NCI-H2227 treated with DMSO at 0.1 percent for 48 hours (cell line): ENCODE measurements around the gene PROK1.

Experiments
- DNase-seq: peaks from one replicate; lab custom pipeline; 2025; lab: John Stamatoyannopoulos, UW

PROK1 gene

DNA sequence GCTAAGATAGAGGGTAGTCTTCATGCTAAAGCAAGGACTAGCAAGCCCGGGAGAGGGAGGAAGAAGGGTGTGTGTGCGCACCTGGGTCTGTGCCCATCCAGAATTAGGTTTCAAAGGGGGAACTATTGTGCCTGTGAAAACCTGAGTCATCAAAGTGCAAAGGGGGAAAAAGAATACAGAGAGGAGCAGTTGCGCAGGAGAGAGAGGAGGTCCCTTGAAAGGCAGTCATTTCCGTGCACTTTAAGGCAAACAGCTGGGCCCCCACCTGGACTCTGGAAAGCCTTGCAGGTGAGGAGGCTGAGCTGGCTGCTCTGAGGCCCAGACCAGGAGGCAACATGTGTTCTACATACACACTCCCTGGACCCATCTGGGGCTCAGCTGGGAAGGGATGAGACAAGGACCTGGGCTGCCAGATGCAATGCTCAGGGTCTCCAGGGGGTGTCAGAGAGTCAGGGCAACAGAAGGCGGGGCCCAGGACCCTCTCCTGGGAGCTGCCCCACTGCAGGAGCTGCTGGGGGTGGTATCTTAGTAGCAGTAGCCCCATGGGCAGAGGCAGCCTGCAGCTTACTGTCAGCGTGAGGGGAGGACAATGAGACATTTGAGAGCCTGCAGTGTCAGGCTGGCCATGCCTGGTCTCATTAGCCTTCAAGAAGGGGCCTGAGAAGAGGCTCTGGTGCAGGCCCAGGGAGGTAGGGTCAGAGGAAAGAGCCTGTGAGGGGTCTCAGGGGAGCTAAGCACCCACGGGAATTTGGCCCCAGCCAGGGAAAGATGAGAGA lies 14.3 kb downstream of the PROK1 start:
- DNase-seq = no peak

DNA sequence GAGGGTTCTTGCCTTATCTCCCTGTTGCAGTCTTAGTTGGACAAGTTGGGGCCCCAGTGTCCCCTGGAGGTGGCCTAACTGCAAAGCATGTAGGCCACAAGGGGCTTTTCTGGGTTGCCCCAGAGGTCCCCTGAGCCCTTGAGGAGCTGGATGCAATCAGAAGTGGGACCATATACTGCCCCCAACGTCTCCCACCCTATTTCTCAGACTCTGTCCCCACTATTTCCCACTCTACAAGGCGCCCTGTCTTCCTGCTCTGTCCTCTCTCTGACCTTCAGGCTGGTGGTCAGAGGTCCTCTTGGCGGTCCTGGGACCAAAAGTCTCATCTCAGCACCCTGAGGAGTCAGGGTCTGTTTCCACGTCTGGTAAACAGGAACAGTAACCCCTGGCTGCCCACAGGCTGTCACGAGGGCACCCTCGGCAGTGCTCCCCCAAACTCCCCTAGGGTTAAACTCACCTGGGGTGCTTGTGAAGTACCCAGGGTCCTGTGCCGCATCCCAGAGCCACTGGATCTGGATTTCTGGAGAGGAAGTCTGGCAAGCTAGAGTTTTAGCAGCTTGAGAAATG lies 14.9 kb downstream of the PROK1 start:
- DNase-seq = no peak

DNA sequence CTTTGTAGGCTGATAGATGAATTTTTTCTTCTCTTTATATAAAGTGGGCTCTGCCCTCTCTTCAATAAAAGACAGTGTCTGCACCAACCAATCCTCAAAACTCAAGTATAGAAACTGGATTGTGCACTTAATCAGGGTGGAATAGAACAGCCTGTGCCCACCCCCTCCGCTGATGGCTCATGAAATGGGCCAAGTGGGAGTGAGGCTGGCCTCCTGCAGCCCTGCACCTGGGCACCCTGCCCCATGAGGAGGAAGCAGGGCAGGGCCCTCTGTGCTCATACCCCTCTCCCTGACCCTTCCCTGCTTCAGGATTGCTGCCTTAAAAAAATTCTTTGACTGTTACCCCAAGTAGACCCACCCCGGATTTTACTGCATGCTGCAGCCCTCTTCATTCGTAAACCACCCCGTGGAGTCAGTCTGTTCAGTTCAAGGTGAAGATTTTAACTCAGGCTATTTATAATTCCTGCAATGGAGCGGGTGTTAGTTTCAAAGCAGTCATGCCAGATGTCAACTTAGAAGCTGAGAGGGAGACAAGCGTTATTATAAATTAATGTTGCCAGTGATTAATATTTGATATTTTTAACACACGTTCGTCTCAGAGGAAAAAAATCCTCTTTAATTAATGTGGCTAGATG lies 15.8 kb downstream of the PROK1 start:
- no peak for DNase-seq

DNA sequence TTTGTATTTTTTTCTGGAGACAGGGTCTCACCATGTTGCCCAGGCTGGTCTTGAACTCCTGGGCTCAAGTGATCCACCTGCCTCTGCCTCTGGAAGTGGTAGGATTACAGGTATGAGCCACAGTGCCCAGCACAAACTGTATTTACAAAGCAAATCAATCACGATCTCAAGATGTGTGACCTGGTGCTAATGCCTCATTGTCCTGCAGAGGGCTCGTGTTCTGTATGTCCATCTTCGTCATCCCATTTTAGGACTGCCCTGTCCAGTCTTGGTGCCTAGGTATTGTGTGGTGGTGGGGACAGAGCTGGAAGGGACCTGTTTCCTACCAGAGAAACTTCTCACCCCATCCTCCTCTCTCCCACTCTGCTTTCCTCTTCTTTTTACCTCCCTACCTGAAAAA lies 20.2 kb downstream of the PROK1 start:
- no peak for DNase-seq

DNA sequence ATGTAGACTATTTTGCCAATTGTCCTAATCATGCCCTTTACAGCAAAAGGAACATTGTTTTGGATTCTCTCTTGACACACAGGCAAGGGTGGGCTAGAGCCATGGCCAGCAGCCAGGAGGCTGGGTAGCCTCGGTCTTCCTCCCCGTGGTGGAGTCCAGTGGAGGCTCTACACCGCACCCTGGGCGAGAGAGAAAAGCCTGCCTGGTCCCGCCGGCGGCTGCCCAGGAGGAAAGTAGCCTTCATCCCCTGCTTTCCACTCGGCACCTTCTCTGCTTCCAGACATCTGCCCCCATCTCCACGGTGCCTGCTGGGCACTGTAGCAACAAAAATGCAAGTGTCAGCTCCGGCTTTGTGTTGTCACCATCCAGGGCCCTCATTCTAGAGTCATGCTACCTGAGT lies 21.6 kb downstream of the PROK1 start:
- no peak for DNase-seq

DNA sequence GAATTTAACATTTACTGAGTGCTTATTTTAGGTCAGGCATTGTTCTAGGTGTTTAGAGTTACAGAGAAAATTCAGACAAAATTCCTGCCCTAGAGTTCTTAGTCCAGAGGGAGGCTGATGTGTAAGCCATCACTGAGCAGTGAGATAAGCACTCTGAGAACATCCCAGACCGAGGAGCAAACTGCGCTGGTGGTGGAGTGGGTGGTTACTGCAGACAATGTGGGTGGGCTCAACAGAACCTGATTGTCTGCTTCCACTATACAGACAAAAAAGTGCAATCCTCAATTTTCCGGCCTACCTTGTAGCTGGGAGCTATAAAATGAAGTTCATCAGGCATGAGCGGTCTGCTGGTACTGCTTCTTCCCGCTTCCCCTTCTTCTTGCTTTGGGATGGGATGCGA lies 23.5 kb downstream of the PROK1 start:
- no peak for DNase-seq

DNA sequence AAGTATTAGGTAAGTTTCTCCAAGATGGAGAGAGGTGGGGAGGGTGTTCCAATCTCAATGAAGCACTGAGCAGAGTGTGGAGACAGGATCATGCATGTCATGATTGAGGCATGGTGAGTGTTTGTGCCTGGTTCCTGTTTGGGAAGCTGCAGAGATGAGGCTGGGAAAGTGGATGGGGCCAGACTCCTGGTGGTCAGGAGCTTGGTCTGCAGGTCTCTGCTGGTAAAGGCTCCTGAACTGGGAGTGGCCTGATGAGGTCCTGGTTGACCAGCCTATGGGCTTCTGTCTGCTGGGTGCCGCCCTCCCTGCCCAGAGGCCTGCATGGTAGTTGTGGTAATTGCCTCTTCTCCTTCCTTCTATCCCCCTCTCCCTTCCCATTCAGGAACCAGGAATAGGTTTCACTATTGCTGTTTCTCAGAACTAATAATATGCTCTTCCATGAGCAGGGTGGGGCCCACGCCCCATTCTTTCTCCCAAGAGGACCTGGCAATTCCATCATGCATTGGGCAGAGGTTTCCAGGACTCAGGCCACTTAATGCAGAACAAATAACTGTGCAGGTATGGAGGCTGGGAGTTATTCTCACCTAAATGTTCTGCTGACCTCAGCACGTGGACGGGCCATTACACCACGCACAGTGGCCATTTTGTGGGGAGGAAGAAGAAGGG lies 24.5 kb downstream of the PROK1 start:
- no peak for DNase-seq

DNA sequence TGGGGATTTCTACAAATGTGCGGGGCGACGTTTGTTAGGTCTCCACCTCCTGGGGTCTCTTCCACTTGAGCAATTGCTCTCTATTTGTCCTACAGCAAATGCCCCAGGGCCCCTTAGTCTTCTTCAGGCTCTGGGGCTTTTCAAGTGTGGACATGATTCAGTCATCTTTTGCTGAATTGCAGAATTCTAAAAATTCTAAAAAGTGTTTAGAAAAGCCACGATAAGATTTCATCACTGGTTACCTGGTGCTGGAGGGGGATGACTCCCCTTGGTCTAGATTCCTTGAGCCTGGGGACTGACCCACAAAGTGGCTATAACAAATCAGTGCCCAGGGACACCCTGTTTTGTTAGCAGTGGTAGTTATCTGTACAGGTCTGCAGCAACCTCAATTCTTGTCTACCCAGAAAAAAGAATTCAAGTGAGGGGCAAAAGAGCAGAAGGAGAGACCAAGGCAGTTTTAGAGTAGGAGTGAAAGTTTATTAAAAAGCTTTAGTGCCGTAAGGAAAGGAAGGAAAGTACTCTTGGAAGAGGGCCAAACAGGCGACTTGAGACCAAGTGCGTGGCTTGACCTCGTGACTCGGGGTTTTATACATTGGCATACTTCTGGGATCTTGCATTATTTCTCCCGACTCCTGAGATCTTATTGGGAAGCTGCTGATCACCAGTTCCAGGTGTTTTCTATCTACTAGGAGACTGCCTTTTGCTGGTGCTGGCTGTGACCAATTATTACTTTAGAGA lies 25.2 kb downstream of the PROK1 start:
- no peak for DNase-seq

DNA sequence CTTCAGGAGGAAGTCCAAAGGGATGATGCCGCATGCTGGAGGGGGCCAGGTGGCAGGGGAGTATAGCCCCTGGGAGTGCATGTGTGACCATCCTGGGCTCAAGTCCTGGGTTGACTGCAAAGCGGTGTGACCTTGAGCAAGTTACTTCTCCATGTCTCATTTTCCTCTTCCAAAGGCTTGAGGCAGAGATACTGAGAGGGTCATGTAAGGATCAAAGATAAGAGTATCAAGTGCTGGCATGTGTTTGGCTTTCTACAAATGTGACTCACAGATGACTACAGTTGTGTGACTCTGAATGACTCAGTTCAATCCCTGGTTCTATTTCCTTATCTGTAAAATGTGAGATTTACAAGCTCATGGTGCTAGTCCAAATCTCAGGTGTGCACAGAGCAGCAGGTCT lies 26.1 kb downstream of the PROK1 start:
- no peak for DNase-seq

DNA sequence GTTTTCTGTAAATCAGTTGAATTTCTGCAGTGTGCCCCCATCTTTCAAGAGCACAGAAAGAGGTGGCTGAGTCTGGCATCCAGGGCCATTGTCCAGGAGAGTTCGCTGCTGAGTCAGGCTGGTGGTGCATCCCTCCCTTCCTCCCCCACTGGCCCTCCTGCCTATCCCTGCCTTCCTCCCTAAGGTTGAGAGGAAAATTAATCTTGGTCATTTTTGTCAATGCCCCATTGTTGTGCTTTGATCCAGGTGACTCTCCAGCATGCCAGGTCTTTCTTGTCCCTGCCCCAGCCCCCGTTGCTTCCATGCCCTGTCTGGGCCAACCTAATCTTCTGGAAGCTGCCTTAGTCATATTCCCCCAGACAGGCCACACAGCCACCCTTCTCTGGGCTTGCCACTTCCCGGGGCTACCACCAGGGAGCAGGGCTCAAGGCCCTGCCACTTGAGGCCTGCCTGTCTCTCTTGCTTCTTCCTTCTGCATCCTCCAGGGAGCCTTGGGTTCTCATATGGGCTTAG lies 26.6 kb downstream of the PROK1 start:
- no peak for DNase-seq

DNA sequence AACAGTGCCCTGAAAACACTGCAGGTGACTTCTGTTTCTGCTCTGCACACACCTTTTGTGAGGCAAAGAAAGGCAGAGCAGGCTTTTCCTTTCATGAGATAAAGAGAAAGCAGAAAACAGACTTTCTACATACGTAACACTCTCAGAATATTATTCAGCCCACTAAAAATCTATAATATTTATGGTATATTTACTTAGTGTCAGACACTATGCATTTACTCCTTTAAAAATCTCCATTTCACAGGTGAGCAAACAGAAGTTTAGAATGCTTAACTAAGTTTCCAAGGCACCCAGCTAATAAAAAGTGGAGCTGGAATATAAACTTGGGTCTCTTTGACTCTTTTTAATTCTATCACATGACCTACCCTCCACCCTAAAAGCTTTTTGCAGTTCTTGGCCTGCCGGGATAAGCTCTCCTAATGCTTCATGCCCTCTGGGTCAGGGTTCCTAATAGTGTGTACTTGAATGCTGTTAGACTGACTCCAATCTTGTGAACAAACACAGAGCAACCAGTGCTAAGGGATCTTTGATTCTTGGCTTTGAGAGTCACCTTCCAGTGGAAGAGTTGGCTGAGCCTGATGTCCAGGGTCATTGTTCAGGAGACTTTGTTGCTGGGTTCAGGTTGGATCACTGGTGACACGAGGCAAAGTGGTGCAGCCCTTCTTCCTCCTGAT lies 27.2 kb downstream of the PROK1 start:
- no peak for DNase-seq

DNA sequence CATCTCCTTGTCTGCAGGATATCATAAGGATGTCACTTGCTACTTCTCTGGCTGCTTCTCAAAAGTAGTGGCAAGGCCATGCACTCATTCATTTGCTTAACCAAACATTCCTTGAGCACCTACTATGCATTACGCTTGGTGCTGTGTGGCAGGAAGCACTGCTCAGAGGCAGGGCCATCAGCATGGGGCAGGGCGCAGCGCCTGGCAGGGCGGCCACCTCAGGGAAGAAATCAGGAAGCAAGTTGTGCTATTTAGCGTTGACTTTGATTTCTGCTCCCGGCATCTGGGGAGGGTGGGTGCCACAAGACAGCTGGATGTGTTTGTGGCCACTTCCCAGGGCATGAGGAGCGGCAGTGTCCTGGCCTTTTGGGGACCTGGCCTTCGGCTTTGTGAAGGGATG lies 27.9 kb downstream of the PROK1 start:
- no peak for DNase-seq

DNA sequence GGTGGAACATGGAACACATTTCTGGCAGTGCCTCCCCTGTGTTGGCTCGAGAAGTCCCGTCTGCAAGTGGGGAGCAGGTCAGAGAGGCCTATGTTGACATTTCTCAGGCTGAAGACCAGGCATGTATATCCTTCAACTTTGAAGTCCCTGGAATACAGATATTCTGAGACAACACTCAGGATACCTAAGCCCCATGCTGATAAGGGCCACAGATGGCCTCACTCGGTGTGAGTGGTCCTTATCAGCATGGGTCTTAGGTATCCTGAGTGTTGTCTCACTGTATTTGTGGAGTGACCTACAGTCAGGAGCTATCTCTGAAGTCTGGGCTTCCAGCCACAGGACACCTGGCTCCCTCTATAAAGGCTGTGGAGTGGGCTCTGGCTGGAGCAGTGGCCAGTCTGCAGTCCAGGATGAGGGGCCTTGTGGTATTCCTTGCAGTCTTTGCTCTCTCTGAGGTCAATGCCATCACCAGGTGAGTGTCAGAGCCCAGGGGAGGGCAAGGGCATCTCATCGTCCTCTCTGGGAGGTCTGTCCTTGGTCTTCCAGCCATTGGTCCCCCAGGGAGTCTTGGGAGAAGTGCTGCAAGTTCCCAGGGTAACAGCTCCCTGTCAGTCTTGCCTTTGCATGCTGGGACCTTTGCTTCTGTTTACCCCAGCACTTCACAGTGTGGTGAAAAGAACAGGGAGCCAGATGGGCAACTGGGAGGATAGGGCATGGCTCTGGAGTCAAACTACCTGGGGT lies 29.6 kb downstream of the PROK1 start:
- DNase-seq = no peak

DNA sequence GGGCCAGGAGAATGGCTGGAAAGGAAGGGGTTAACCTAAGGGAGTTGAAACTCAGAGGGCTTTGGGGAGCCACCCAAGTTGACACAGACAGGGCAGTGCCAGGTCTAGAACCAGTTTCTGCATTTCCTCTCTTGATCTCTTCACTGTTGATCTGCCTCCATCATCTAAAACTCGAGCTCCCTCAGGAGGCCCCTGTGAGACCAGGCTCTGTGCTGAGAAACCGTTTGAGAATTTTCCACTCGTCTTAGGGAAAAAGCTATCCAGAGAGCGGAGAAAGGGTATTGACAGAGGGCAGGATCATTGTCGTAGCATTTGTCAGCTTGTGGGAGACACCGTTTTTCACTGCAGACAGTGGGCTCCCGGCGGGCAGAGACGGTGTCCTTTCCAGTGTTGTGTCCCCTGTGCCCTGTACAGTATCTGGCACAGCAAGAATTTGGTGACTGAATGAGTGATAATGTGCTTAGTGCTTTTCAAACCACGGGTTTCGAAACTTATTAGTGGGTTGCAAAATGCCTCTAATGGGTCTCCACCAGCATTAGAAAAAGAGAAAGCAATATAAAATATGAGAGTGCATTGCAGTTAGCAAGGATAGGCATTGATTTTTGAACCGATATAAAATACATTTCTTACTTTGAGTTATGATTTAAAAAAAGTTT lies 31.1 kb downstream of the PROK1 start:
- no peak for DNase-seq

DNA sequence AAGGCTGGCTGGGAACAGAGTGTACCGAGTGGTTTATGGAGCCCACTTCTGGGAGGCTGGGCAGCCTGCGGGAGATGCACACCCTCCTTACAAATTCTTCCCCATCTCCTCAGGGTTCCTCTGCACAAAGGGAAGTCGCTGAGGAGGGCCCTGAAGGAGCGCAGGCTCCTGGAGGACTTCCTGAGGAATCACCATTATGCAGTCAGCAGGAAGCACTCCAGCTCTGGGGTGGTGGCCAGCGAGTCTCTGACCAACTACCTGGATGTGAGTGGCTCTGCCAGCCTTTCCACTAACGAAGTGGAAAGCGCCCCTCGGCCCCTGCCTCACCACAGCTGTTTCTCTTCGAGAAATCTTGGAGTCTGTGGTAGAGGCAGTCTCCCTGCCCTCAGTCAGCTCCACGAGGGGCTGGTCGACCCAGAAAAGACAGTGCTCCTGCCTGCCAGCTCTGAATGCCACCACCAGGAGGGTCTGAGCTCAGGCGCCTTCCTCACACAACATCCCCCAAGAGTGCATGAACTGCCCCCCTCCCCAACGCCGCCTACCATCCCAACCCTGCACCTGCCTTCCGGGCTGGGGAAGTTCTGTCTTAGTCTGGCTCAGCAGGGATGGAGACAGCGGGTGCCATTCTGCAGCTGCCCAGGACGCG lies 31.8 kb downstream of the PROK1 start:
- DNase-seq = no peak

DNA sequence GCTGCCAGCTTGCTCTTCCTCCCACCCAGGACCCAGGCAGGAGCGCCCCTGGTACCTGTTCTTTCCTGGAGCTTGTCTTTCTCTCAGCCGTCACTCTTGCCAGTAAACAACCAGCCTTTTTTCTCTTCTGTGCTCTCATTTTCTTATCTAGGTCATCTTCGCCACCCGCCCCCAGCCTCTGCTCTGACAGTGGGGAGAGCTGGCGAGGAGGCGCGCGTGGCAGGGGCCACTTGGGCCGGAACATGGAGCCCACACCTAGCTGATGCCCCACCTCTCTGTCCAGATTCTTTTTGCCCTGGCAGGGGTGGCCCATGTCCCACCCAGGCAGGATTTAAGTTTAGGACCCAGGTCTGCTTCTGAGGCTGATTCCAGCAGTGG lies 32.3 kb downstream of the PROK1 start:
- no peak for DNase-seq

DNA sequence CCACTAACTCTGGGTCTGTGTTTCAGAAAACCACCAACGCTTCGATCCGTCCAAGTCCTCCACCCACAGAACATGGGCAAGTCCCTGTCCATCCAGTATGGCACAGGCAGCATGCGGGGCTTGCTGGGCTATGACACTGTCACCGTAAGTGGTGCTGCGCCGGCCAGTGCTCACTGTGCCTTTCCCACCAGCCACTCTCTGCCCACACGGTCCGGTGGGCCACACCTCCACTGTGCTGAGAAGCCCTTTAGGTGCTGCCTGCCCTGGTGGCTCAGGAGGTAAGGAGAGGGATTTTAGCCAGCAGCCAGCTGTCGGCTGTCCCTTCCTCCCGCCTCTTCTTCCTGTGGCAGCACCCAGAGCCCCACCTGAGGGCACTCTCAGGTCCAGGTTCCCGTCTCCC lies 33.9 kb downstream of the PROK1 start:
- DNase-seq = no peak

DNA sequence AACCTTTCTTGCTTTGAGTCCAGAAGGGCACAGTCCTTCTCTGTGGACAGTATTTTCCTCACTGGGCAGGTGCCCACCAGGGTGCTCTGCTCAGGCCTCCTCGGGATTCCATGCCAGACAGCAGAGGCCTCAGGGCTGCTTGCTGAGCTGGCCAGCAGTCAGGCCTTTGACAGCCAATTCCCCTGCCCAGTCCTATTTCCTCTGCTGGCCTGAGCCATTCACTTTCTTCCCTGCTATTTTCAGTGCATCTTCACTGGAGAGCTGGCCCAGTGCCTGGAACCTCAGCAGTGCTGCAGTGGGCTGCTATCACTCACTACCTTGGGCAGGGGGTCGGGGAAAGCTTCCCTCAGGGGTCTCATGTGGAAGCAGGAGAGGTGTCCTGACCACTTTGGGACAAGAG lies 34.8 kb downstream of the PROK1 start:
- no peak for DNase-seq

DNA sequence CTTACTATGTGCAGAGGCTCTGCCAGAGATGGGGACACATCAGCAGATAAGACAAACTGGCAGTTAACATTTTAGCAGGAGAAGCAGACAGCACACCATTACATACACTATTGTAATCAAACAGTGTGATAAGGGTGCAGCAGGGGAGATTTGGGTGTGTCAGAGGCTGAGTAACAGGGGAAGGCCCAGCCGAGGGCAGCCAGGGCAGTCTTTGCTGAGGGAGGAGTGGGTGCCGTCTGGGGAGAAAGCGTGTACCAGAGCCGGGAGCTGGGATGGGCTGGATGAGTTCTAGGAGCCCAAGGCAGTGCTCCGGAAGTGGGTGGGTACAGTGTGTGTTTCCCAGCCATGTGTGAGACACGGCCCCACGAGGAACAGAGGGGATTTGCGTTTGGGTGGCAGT lies 36.8 kb downstream of the PROK1 start:
- no peak for DNase-seq

DNA sequence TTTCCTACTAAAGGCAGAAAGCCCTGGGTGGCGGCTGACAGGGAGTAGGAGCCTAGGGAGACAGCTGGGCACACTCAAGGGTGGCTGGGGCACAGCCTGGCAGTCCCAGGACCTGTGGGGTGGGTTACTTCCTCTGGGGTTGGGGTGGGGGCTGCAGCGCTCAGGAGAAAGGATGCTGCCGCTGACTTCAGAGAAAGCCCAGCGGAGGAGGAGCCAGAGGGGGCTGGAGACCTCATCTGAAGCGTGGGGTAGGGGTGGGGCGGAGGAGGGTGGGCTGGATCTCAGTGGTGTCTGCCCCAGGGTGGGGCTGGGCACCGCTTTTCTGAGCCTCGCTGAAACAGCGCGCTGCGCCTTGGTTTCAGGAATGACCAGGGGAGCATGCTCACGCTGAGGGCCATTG lies 37.2 kb downstream of the PROK1 start:
- DNase-seq = no peak
